GM12874 (cell line): Measurements from ENCODE around the gene WDR81.

Experiments used
- TF ChIP-seq, protein P1 (sequence below): IDR thresholded peaks from 2 replicates; pipeline ENCODE4 v1.5.1; 2011; ENCODE audit warnings: low read depth, mild to moderate bottlenecking, control low read depth, low read length, moderate library complexity; ENCODE audit not compliant: insufficient read depth

WDR81 gene

DNA sequence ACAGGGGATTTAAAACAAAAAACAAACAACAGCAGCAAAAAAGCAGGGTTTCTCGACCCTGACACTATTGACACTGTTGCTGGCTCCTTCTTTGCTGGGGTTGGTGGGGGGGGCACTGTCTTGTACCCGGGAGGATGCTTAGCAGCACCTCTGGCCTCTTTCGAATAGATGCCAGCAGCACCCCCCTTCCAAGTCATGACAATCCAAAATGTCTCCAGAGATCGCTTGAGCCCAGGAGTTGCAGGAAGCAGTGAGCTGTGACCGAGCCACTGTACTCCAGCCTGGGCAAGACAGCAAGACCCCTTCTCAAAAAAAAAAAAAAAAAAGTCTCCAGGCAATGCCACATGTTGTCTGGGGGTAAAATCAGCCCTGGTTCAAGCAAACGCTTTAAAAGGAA lies 57.7 kb downstream of the WDR81 start:
- TF ChIP-seq, protein P1, sequence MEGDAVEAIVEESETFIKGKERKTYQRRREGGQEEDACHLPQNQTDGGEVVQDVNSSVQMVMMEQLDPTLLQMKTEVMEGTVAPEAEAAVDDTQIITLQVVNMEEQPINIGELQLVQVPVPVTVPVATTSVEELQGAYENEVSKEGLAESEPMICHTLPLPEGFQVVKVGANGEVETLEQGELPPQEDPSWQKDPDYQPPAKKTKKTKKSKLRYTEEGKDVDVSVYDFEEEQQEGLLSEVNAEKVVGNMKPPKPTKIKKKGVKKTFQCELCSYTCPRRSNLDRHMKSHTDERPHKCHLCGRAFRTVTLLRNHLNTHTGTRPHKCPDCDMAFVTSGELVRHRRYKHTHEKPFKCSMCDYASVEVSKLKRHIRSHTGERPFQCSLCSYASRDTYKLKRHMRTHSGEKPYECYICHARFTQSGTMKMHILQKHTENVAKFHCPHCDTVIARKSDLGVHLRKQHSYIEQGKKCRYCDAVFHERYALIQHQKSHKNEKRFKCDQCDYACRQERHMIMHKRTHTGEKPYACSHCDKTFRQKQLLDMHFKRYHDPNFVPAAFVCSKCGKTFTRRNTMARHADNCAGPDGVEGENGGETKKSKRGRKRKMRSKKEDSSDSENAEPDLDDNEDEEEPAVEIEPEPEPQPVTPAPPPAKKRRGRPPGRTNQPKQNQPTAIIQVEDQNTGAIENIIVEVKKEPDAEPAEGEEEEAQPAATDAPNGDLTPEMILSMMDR, result no peak

DNA sequence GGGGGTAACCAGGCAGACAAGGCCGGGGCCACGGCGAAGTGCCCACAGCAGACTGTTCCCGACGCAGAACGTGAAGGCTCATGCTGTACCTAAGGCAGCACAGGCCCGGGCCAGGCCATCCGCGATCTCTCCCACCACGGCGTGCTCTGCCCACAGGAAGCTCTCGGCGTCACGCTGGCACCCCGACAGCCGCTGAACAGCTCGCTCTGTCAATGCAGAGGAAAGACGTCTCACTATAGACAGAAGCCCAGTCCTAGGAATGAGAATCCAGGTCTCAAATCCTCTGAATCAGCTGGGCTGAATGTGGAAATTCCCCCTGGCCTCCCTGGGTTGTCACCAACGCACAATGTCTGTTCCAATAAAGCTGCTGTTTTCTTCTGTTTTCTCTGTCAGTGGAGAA lies 58.8 kb downstream of the WDR81 start:
- TF ChIP-seq, protein P1, result no peak

DNA sequence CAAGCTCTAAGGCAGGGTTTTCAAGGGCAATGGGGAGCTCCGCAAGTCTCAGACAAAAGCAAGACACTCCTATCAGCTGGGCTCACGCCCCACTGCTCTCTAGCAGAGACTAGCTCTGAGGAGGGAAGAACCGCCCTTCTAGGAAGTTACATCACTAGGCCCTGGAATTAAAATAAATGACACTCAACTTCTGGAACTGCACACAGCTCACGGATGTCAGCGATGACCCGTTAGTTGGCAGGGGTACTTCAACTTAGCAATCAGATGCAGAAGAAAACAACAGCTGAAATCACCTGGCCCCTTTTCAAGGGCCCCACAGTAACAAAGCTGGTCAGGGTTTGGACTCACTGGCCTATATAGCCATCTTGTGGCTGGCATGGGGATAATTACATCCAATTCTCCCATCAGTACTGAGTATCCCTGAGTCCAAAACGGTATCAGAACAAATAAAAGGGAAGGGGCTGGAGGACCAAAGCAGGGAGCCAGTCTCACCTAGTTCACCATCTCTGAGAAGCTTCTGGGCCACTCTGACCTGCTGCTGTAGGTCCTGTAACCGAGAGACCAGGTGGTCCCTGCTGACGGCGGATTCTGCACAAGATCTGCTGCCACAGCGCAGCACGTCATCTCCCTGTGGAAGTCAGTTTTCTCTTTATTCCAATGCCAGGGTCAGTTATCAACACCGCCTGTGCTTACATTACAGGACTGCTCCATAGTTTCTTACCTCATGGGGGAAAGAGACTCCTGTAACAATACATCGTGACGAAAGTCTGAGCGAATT lies 59.5 kb downstream of the WDR81 start:
- TF ChIP-seq, protein P1, result no peak

DNA sequence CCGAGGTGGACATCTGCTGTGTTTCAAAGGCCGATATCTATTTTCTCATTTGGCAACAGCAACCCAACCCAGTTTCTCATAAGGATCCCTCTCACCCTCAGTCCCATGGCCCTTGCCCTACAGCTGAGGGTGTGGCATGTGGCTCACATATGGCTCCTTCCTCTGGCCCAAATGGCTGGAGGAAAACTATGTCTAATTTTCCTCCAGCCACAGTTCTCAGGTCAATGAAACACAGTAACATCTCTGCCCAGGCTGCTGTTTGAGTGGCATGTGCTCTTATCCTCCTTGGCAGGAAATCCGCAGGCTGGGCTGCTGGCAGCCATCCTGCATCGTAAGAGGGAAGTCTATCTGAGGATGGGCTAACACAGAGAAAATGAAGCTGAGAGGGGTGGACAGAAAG lies 61.4 kb downstream of the WDR81 start:
- TF ChIP-seq, protein P1, result no peak

- TF ChIP-seq, protein P1, result no peak
These were observed 62.2 kb downstream of the WDR81 start for GRCh38 chr17:1786708-1787107.

- TF ChIP-seq, protein P1, result no peak
These were observed 62.9 kb downstream of the WDR81 start for GRCh38 chr17:1787301-1787902.
